ENCODE results near the gene CACNA1G.

Gene CACNA1G

DNA sequence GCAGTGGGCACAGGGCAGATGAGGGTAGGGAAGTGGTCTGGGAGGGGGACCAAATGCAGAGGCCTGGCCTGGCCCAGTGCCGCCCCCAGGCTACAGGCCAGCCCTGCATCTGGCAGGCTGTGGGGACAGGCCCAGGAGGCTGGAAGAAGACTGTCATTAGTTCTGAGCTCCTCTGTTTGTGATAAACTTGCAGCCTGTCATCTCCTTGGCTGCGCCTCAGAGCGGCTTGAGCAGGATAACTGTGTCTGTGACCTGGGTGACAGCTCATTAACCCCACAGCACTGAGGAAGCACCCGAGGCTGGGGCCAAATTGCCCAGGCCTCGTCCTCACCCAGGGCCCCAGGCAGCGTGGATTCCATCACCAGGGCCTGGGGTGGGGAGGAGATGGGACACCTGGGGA is 98.1 kb downstream of the CACNA1G start:
- TF ChIP-seq, protein P1, sequence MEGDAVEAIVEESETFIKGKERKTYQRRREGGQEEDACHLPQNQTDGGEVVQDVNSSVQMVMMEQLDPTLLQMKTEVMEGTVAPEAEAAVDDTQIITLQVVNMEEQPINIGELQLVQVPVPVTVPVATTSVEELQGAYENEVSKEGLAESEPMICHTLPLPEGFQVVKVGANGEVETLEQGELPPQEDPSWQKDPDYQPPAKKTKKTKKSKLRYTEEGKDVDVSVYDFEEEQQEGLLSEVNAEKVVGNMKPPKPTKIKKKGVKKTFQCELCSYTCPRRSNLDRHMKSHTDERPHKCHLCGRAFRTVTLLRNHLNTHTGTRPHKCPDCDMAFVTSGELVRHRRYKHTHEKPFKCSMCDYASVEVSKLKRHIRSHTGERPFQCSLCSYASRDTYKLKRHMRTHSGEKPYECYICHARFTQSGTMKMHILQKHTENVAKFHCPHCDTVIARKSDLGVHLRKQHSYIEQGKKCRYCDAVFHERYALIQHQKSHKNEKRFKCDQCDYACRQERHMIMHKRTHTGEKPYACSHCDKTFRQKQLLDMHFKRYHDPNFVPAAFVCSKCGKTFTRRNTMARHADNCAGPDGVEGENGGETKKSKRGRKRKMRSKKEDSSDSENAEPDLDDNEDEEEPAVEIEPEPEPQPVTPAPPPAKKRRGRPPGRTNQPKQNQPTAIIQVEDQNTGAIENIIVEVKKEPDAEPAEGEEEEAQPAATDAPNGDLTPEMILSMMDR (IDR thresholded peaks at IDR 0.05; ENCODE audit: low read depth, low read length): no peak
- DNase-seq (ENCODE audit: low read depth in 2 of 2): no peak
- no peak overlapping the region for H3K4me3 ChIP-seq (replicated peaks in 1 of 2; ENCODE audit: low read depth in 2 of 2, low read length in 2 of 2)

DNA sequence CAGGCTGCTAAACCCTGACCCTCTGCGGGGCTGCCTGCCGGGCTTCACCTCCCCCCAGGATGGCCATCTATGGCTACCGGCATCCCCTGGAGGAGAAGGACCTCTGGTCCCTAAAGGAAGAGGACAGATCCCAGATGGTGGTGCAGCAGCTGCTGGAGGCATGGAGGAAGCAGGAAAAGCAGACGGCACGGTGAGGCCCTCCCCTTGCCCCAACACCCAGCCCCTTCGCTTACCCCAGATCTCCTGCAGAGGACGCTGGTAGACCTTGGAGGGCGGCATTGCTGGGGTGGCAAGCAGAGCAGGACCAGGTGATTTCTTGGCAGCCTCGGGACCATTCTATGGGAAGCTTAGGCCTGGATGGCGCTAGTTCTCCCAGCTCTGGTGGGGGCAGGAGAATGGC is 98.7 kb downstream of the CACNA1G start:
- no peak overlapping the region for H3K4me3 ChIP-seq (replicated peaks in 1 of 2; ENCODE audit: low read depth in 2 of 2, low read length in 2 of 2)
- TF ChIP-seq, protein P1 (IDR thresholded peaks at IDR 0.05; ENCODE audit: low read depth, low read length): no peak
- no peak for DNase-seq (ENCODE audit: low read depth in 2 of 2)

DNA sequence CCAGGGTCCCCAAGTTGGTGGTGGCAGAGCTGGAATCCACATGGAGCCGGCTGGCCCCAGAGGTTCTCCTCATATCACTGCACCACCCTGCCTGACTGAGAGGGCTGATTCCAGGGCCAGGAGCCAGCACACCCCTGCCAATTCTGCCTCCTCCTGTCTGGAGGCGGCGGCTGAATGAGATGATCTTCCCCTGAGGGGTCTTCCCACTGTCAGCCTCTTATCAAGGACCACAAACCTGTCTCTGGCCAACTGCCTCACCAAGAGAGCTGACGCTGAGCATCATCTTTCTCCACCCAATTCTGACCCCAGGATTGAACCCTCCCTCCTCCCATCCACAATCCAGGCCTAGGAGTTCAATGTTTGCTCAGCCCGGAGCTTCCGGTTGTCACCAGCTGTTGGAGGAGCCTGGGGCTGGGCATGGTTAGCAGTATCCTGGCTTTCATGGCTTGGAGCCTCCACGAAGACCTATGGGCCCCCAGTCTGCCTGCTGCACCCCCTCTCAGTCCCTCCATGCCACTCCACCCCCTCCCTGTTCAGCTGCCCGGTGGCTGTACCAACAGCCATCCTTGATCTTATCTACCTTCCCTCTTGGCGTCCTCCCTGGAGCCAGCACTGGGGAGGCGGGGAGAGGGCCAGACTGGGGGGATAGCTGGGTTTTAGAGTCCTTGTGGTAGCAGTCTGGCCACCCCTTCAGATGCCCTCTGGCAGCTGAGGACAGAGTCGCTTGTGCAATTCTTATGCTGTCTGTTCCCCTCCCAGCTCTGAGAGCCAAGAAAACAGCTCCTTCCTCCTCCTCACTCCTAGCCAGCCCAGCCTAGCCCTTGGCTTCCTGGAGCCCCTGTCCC is 99.7 kb downstream of the CACNA1G start:
- no peak overlapping the region for H3K4me3 ChIP-seq (replicated peaks in 1 of 2; ENCODE audit: low read depth in 2 of 2, low read length in 2 of 2)
- TF ChIP-seq, protein P1 (IDR thresholded peaks at IDR 0.05; ENCODE audit: low read depth, low read length): no peak
- DNase-seq (ENCODE audit: low read depth in 2 of 2): peak; percentile 25 to 62

DNA sequence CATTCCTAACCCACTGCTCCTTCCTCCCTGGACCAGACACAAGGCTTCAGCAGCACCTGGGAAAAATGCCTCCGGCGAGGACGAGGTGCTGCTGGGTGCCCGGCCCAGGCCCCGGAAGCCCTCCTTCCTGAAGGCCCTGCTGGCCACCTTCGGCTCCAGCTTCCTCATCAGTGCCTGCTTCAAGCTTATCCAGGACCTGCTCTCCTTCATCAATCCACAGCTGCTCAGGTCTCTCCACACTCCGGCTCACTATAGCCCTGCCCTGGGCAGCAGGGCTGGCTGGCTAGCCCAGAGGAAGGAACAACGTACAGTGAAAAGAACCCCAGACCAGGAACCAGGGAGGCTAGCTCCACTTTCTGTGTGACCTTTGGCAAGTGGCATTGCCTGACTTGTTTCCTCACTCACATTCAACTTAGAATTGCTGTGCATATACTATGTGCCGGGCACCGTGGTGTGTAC is 100.4 kb downstream of the CACNA1G start:
- no peak overlapping the region for H3K4me3 ChIP-seq (replicated peaks in 1 of 2; ENCODE audit: low read depth in 2 of 2, low read length in 2 of 2)
- TF ChIP-seq, protein P1 (IDR thresholded peaks at IDR 0.05; ENCODE audit: low read depth, low read length): no peak
- DNase-seq (ENCODE audit: low read depth in 2 of 2): no peak

DNA sequence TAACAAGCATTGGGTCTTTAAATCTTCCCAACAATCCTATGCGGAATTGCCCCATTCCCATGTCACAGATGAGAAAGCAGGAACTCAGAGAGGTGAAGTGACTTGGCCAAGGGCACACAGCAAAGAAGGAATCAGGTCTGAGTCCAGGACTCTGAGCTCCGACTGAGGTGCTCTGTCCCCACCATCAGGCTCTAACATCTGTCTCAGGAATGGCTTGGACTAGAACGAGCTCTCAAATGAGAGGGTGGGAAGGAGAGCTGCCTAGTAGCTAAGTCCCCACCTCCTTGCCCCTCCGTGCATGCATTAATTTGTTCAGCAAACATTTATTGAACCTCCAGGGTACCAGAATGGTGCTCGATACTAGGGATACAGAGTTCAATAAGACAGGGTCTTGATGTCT is 100.8 kb downstream of the CACNA1G start:
- TF ChIP-seq, protein P1 (IDR thresholded peaks at IDR 0.05; ENCODE audit: low read depth, low read length): no peak
- no peak overlapping the region for H3K4me3 ChIP-seq (replicated peaks in 1 of 2; ENCODE audit: low read depth in 2 of 2, low read length in 2 of 2)
- DNase-seq (ENCODE audit: low read depth in 2 of 2): no peak

DNA sequence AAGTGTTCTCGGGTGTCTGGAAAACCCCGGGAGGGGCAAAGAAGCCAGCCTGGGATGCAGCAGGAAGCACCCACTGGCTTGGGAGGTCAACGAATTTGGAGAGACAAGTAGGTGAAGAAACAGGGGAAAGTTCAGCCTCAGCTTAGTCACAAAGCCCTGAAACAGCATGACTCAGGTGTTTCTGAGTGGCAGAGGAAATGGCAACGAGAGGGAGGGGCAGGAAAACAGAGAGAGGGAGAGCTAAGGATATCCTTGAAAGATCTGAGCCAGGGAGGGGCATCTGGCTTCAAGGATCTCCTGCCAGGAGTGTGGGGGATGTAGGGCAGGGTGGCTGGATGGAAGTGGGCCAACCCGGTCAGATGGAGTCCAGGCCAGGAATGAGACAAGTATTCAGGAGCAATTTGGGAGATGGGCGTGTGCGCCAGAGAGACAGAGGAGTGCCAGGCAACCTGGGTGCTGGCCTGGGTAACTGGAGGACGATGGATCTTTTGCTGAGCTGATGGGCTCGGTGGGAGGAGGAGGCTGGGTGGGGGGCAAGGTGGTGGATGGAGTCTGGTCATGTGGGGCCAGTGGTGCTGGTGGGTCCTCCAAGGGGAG is 101.4 kb downstream of the CACNA1G start:
- TF ChIP-seq, protein P1 (IDR thresholded peaks at IDR 0.05; ENCODE audit: low read depth, low read length): no peak
- no peak overlapping the region for H3K4me3 ChIP-seq (replicated peaks in 1 of 2; ENCODE audit: low read depth in 2 of 2, low read length in 2 of 2)
- peak; percentile 87 to 93 for DNase-seq (ENCODE audit: low read depth in 2 of 2)
